Hepatocyte (in vitro differentiated cells): ENCODE measurements around the gene BICD2. TPM values are rescaled to one million over a fixed set of nuclear protein-coding genes. Genes with fewer than 3 reads are reported as not detected.

Experiments
- DNase-seq: peaks from one replicate; pipeline ENCODE4 v3.0.0-alpha.2; 2016; ENCODE audit warnings: low spot score
- H2AFZ ChIP-seq: fragments of 200-600 bp; sonication (generic); 2 replicates; pipeline ENCODE4 v1.6.0; 2016; ENCODE audit warnings: antibody characterized with exemption, mild to moderate bottlenecking
- H3K27ac ChIP-seq: fragments of 200-600 bp; sonication (generic); 2 replicates; pipeline ENCODE4 v1.5.1; 2016; ENCODE audit warnings: mild to moderate bottlenecking
- H3K27me3 ChIP-seq: fragments of 200-600 bp; sonication (generic); 2 replicates; pipeline ENCODE4 v1.6.1; 2016
- H3K36me3 ChIP-seq: fragments of 200-600 bp; sonication (generic); replicated peaks from 2 replicates; pipeline ENCODE4 v1.5.1; 2016; ENCODE audit warnings: low read depth; ENCODE audit not compliant: insufficient read depth
- H3K4me1 ChIP-seq: fragments of 200-600 bp; sonication (generic); 2 replicates; pipeline ENCODE4 v1.5.1; 2016; ENCODE audit warnings: mild to moderate bottlenecking, moderate library complexity; ENCODE audit not compliant: insufficient read depth
- H3K4me2 ChIP-seq: fragments of 200-600 bp; sonication (generic); 2 replicates; pipeline ENCODE4 v1.6.0; 2016
- H3K4me3 ChIP-seq: fragments of 200-600 bp; sonication (generic); 2 replicates; pipeline ENCODE4 v1.5.1; 2016; ENCODE audit warnings: mild to moderate bottlenecking
- H3K79me2 ChIP-seq: fragments of 200-600 bp; sonication (generic); 2 replicates; pipeline ENCODE4 v1.6.0; 2017; ENCODE audit warnings: mild to moderate bottlenecking
- H3K9me2 ChIP-seq: fragments of 200-600 bp; sonication (generic); replicated peaks from 2 replicates; pipeline ENCODE4 v1.6.0; 2017; ENCODE audit warnings: mild to moderate bottlenecking; ENCODE audit not compliant: insufficient read depth
- H3K9me3 ChIP-seq: fragments of 200-600 bp; sonication (generic); 2 replicates; pipeline ENCODE4 v1.5.1; 2016; ENCODE audit warnings: low read depth, mild to moderate bottlenecking
- H4K20me1 ChIP-seq: fragments of 200-600 bp; sonication (generic); 2 replicates; pipeline ENCODE4 v1.6.0; 2016; ENCODE audit warnings: mild to moderate bottlenecking; ENCODE audit not compliant: insufficient read depth, poor library complexity, severe bottlenecking
- EZH2 ChIP-seq: fragments of 200-600 bp; sonication (generic); IDR thresholded peaks from 2 replicates; pipeline ENCODE4 v1.6.1; 2016; ENCODE audit warnings: antibody characterized with exemption, mild to moderate bottlenecking, borderline replicate concordance
- EZH2phosphoT487 ChIP-seq: fragments of 200-600 bp; sonication (generic); IDR thresholded peaks from one replicate; pipeline ENCODE4 v1.6.1; 2018; ENCODE audit warnings: antibody characterized with exemption, mild to moderate bottlenecking, low read depth, moderate library complexity; ENCODE audit not compliant: unreplicated experiment, severe bottlenecking
- WGBS: methylation state at CpG from one replicate; pipeline ENCODE4 v1.1.6; 2016; ENCODE audit warnings: low lambda C conversion rate; ENCODE audit errors: missing lambda C conversion rate; 5-methylcytosine and 5-hydroxymethylcytosine counted together
- polyA plus RNA-seq: library from polyadenylated mRNA; unstranded; fragments of >200 nt; fragmentation: Nextera tagmentation; extraction: Ambion mirVana; gene quantifications from 2 replicates; pipeline ENCODE4 v1.2.1, GENCODE V29; 2016
- total RNA-seq: library from RNA; depleted of rRNA; stranded (reverse); fragments of >200 nt; gene quantifications from 2 replicates; pipeline ENCODE4 v1.2.3, GENCODE V29; 2014
- TF ChIP-seq, protein P1 (sequence below): fragments of 200-600 bp; sonication (generic); IDR thresholded peaks from 2 replicates; pipeline ENCODE4 v1.5.1; 2016; ENCODE audit warnings: antibody characterized with exemption, mild to moderate bottlenecking; ENCODE audit not compliant: poor library complexity

Gene BICD2
- total and polyA plus RNA-seq, 2 experiments from 2014 or later: 13.2 to 25.7 TPM

DNA sequence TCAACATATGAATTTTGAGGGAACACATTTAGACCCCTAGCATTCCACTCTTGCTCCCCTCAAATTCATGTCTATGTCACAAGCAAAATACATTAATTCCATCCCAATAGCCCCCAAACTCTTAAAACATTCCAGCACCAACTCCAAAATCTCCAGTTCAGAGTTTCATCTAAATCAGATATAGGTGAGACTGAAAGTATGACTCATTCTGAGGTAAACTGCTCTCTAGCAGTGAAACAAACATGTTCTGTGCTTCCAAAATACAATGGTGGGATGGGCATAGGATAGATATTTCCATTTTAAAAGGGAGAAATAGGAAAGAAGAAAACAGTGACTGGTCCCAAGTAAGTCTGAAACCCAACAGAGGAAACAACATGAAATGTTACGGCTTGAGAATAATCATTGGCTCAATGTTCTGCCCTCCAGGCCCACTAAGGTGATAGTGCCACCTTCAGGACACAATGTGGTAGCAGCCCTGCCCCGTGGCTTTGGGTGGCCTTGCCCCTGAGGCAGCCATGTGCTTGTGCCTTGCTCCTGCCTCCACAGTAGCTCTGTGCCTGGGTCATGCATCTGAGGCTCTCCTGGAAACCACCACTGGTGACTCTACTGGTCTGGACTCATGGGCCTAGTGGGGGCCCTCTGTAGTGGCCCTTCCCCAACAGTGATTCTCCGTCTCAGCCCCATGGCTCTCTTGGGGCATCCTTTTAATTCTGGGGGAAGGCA is 58.3 kb downstream of the BICD2 start:
- H3K4me3 ChIP-seq: no peak overlapping the region
- TF ChIP-seq, protein P1, sequence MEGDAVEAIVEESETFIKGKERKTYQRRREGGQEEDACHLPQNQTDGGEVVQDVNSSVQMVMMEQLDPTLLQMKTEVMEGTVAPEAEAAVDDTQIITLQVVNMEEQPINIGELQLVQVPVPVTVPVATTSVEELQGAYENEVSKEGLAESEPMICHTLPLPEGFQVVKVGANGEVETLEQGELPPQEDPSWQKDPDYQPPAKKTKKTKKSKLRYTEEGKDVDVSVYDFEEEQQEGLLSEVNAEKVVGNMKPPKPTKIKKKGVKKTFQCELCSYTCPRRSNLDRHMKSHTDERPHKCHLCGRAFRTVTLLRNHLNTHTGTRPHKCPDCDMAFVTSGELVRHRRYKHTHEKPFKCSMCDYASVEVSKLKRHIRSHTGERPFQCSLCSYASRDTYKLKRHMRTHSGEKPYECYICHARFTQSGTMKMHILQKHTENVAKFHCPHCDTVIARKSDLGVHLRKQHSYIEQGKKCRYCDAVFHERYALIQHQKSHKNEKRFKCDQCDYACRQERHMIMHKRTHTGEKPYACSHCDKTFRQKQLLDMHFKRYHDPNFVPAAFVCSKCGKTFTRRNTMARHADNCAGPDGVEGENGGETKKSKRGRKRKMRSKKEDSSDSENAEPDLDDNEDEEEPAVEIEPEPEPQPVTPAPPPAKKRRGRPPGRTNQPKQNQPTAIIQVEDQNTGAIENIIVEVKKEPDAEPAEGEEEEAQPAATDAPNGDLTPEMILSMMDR: no peak
- TF ChIP-seq EZH2phosphoT487 (no peak), EZH2 (no peak)
- H3K9me2 ChIP-seq: no peaks in the 10 kb centered on the region
- WGBS: 65% methylated on average over 3 of the region's 3 CpGs
- H3K36me3 ChIP-seq: no peaks in the 10 kb centered on the region
- no peak overlapping the region for H3K4me2 ChIP-seq
- no peak overlapping the region for H3K27ac ChIP-seq
- no peaks in the 10 kb centered on the region for H3K79me2 ChIP-seq
- no peaks in the 10 kb centered on the region for H3K27me3 ChIP-seq
- no peaks in the 10 kb centered on the region for H3K9me3 ChIP-seq
- DNase-seq: no peak
- H3K4me1 ChIP-seq: no peaks in the 10 kb centered on the region
- no peak overlapping the region for H2AFZ ChIP-seq
- no peaks in the 10 kb centered on the region for H4K20me1 ChIP-seq

DNA sequence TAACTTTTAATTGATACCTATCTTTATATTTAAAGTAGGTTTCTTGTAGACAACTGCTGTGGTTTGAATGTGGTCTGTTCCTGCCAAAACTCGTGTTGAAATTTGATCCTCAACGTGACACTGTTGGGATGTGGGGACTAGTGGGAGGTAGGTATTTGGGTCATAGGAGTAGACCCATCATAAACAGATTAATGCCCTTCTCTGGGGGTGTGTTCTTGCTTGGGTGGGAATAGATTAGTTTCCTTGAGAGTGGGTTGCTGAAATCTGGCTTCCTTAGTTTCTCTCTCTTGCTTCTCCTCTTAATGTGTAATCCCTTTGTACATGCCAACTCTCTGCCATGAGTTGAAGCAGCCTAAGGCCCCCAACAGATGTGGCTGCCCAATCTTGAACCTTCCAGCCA is 60.1 kb downstream of the BICD2 start:
- no peaks in the 10 kb centered on the region for H3K27me3 ChIP-seq
- no peaks in the 10 kb centered on the region for H3K36me3 ChIP-seq
- TF ChIP-seq EZH2phosphoT487 (no peak), EZH2 (no peak)
- TF ChIP-seq, protein P1: no peak
- H3K27ac ChIP-seq: no peak overlapping the region
- H3K9me3 ChIP-seq: no peaks in the 10 kb centered on the region
- no peaks in the 10 kb centered on the region for H3K79me2 ChIP-seq
- H4K20me1 ChIP-seq: no peaks in the 10 kb centered on the region
- H3K9me2 ChIP-seq: no peaks in the 10 kb centered on the region
- no peak overlapping the region for H2AFZ ChIP-seq
- WGBS: 86% methylated on average over 2 of the region's 2 CpGs
- DNase-seq: no peak
- no peaks in the 10 kb centered on the region for H3K4me1 ChIP-seq
- H3K4me3 ChIP-seq: no peak overlapping the region
- no peak overlapping the region for H3K4me2 ChIP-seq

DNA sequence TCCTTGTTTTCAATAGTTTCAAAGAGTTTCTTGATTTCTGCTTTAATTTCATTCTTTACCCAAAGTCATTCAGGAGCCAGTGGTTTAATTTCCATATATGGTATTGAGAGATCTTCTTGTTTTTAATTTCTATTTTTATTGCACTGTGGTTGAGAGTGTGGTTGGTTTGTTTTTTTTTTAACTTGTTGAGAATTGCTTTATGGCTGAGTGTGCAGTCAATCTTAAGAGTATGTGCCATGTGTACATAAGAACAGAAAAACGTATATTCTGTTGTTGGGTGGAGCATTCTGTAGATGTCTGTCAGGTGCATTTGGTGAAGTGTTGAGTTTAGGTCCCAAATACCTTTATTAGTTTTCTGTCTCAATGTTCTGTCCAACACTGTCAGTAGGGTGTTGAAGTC is 68.0 kb downstream of the BICD2 start:
- H3K27me3 ChIP-seq: no peaks in the 10 kb centered on the region
- no peak overlapping the region for H3K27ac ChIP-seq
- no peak overlapping the region for H3K4me2 ChIP-seq
- peaks cover 6% of the 10 kb centered on the region for H3K9me3 ChIP-seq
- no peaks in the 10 kb centered on the region for H3K79me2 ChIP-seq
- TF ChIP-seq EZH2phosphoT487 (no peak), EZH2 (no peak)
- TF ChIP-seq, protein P1: no peak
- H3K4me1 ChIP-seq: no peaks in the 10 kb centered on the region
- WGBS: 89% methylated on average over 1 of the region's 1 CpG
- H3K9me2 ChIP-seq: no peaks in the 10 kb centered on the region
- no peak overlapping the region for H2AFZ ChIP-seq
- H4K20me1 ChIP-seq: no peaks in the 10 kb centered on the region
- no peaks in the 10 kb centered on the region for H3K36me3 ChIP-seq
- no peak overlapping the region for H3K4me3 ChIP-seq
- DNase-seq: no peak

DNA sequence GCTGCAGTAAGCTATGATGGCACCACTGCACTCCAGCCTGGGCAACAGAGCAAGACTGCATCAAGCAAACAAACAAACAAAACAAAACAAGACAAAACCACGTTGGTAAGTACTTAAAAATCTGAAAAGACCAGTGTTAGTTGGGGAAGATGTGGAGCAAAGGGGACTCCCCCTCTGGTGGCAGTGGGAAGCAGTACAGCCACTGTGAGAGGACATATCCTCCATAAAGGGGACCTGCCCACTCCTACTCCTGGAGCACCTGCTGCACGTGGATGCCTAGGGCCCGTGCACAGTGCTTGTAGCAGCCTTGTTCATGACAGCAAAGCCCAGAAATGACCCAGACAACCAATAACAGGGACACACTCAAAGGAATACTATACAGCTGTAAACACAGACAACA is 77.7 kb downstream of the BICD2 start:
- H3K36me3 ChIP-seq: no peaks in the 10 kb centered on the region
- H3K4me3 ChIP-seq: no peak overlapping the region
- DNase-seq: no peak
- H3K9me3 ChIP-seq: no peaks in the 10 kb centered on the region
- 73% methylated on average over 3 of the region's 3 CpGs for WGBS
- no peaks in the 10 kb centered on the region for H4K20me1 ChIP-seq
- H3K27ac ChIP-seq: no peak overlapping the region
- no peak for TF ChIP-seq EZH2phosphoT487
- TF ChIP-seq, protein P1: no peak
- no peak for TF ChIP-seq EZH2
- H3K79me2 ChIP-seq: no peaks in the 10 kb centered on the region
- H3K27me3 ChIP-seq: no peaks in the 10 kb centered on the region
- no peak overlapping the region for H3K4me2 ChIP-seq
- H3K9me2 ChIP-seq: no peaks in the 10 kb centered on the region
- H2AFZ ChIP-seq: no peak overlapping the region
- H3K4me1 ChIP-seq: no peaks in the 10 kb centered on the region
